ENCODE data around the gene ECI1.

Gene ECI1

GRCh38 chr16:2282262-2282661 lies 30.9 kb upstream of the ECI1 start:
- TF ChIP-seq FOXP2 (optimal IDR thresholded peaks at IDR 0.05; ENCODE audit: borderline replicate concordance, extremely low read depth, extremely low read length, insufficient read depth) (no peak), REST (IDR thresholded peaks at IDR 0.05; ENCODE audit: insufficient read depth in 1 of 2, low read depth in 2 of 2, low read length in 2 of 2) (no peak), POLR2AphosphoS5 (IDR thresholded peaks at IDR 0.05; ENCODE audit: low read depth, low read length) (no peak)

- TF ChIP-seq REST (IDR thresholded peaks at IDR 0.05; ENCODE audit: insufficient read depth in 1 of 2, low read depth in 2 of 2, low read length in 2 of 2) (peak; percentile 45 to 78; a peak in 2 of 4 replicates), SIN3A (IDR thresholded peaks at IDR 0.05; ENCODE audit: borderline replicate concordance, insufficient read depth, low read length) (no peak)
Measured at GRCh38 chr16:2280981-2281542, 29.7 kb upstream of the ECI1 start.

- no peak for TF ChIP-seq FOXP2 (optimal IDR thresholded peaks at IDR 0.05; ENCODE audit: borderline replicate concordance, extremely low read depth, extremely low read length, insufficient read depth)
- TF ChIP-seq TAF1 (IDR thresholded peaks at IDR 0.05; ENCODE audit: borderline replicate concordance, insufficient read depth, low read length), result no peak
- no peak for TF ChIP-seq SIN3A (IDR thresholded peaks at IDR 0.05; ENCODE audit: borderline replicate concordance, insufficient read depth, low read length)
- no peak for TF ChIP-seq POLR2AphosphoS5 (IDR thresholded peaks at IDR 0.05; ENCODE audit: low read depth, low read length)
- no peak for TF ChIP-seq REST (IDR thresholded peaks at IDR 0.05; ENCODE audit: insufficient read depth in 1 of 2, low read depth in 2 of 2, low read length in 2 of 2)
Measured at GRCh38 chr16:2280461-2280860, 29.1 kb upstream of the ECI1 start.

GRCh38 chr16:2278956-2279800 lies 27.8 kb upstream of the ECI1 start:
- TF ChIP-seq TAF1 (IDR thresholded peaks at IDR 0.05; ENCODE audit: borderline replicate concordance, insufficient read depth, low read length) (no peak), REST (IDR thresholded peaks at IDR 0.05; ENCODE audit: insufficient read depth in 1 of 2, low read depth in 2 of 2, low read length in 2 of 2) (no peak), POLR2AphosphoS5 (IDR thresholded peaks at IDR 0.05; ENCODE audit: low read depth, low read length) (no peak), SIN3A (IDR thresholded peaks at IDR 0.05; ENCODE audit: borderline replicate concordance, insufficient read depth, low read length) (no peak), FOXP2 (optimal IDR thresholded peaks at IDR 0.05; ENCODE audit: borderline replicate concordance, extremely low read depth, extremely low read length, insufficient read depth) (no peak)

- no peak for TF ChIP-seq FOXP2 (optimal IDR thresholded peaks at IDR 0.05; ENCODE audit: borderline replicate concordance, extremely low read depth, extremely low read length, insufficient read depth)
- no peak for TF ChIP-seq POLR2AphosphoS5 (IDR thresholded peaks at IDR 0.05; ENCODE audit: low read depth, low read length)
- no peak for TF ChIP-seq SIN3A (IDR thresholded peaks at IDR 0.05; ENCODE audit: borderline replicate concordance, insufficient read depth, low read length)
- no peak for TF ChIP-seq TAF1 (IDR thresholded peaks at IDR 0.05; ENCODE audit: borderline replicate concordance, insufficient read depth, low read length)
- TF ChIP-seq REST (IDR thresholded peaks at IDR 0.05; ENCODE audit: insufficient read depth in 1 of 2, low read depth in 2 of 2, low read length in 2 of 2), result no peak
Measured at GRCh38 chr16:2278272-2278608, 26.9 kb upstream of the ECI1 start.
